Parathyroid adenoma (tissue), 2 donors: ENCODE measurements around the gene ANKRD49.

Experiments used
- H2AFZ ChIP-seq: fragments of 300-600 bp; sonication (generic); one replicate; pipeline ENCODE4 v1.7.0; 2017; ENCODE audit warnings: antibody characterized with exemption, mild to moderate bottlenecking
- H3K27ac ChIP-seq: fragments of 300-600 bp; sonication (generic); one replicate; pipeline ENCODE4 v1.7.0; 2017
- H3K27me3 ChIP-seq: fragments of 300-600 bp; sonication (generic); one replicate; pipeline ENCODE4 v1.7.0; 2017; ENCODE audit warnings: low read length; ENCODE audit not compliant: control insufficient read depth, insufficient read depth
- H3K36me3 ChIP-seq: fragments of 300-600 bp; sonication (generic); one replicate; pipeline ENCODE4 v1.7.0; 2017; ENCODE audit warnings: low read length; ENCODE audit not compliant: control insufficient read depth, insufficient read depth
- H3K4me1 ChIP-seq: fragments of 300-600 bp; sonication (generic); one replicate; pipeline ENCODE4 v1.7.0; 2017; ENCODE audit warnings: control low read depth
- H3K4me2 ChIP-seq: fragments of 300-600 bp; sonication (generic); one replicate; pipeline ENCODE4 v1.7.0; 2017; ENCODE audit warnings: low read length
- H3K4me3 ChIP-seq: fragments of 300-600 bp; sonication (generic); one replicate; pipeline ENCODE4 v1.7.0; 2017; ENCODE audit warnings: low read depth, low read length
- H3K79me2 ChIP-seq: fragments of 300-600 bp; sonication (generic); one replicate; pipeline ENCODE4 v1.7.0; 2017; ENCODE audit warnings: control low read depth
- H3K9ac ChIP-seq: fragments of 300-600 bp; sonication (generic); one replicate; pipeline ENCODE4 v1.7.0; 2017; ENCODE audit warnings: mild to moderate bottlenecking
- H3K9me3 ChIP-seq: fragments of 300-600 bp; sonication (generic); one replicate; pipeline ENCODE4 v1.7.0; 2017; ENCODE audit warnings: low read length; ENCODE audit not compliant: control insufficient read depth
- CTCF ChIP-seq: fragments of 300-600 bp; sonication (generic); IDR thresholded peaks from one replicate; pipeline ENCODE4 v1.7.0; 2017; ENCODE audit warnings: antibody characterized with exemption, mild to moderate bottlenecking
- donor health status: primary hyperparathyroidism.

ANKRD49 gene

GRCh38 chr11:94545264-94546161 is 51.7 kb downstream of the ANKRD49 start:
- H3K27ac ChIP-seq = no peak overlapping the region
- H3K79me2 ChIP-seq = no peaks in the 10 kb centered on the region
- H3K9me3 ChIP-seq = no peaks in the 10 kb centered on the region
- H3K4me2 ChIP-seq = peak overlapping the region; percentile 70
- no peak overlapping the region for H2AFZ ChIP-seq
- peak overlapping the region; percentile 11 for H3K4me3 ChIP-seq
- TF ChIP-seq CTCF = no peak
- no peak overlapping the region for H3K9ac ChIP-seq
- no peaks in the 10 kb centered on the region for H3K36me3 ChIP-seq
- no peaks in the 10 kb centered on the region for H3K4me1 ChIP-seq
- H3K27me3 ChIP-seq = no peaks in the 10 kb centered on the region

GRCh38 chr11:94546162-94546470 is 52.3 kb downstream of the ANKRD49 start:
- no peak overlapping the region for H3K27ac ChIP-seq
- H3K36me3 ChIP-seq = no peaks in the 10 kb centered on the region
- no peak overlapping the region for H3K4me2 ChIP-seq
- H3K9me3 ChIP-seq = no peaks in the 10 kb centered on the region
- H3K4me3 ChIP-seq = no peak overlapping the region
- no peak for TF ChIP-seq CTCF
- no peaks in the 10 kb centered on the region for H3K79me2 ChIP-seq
- H3K27me3 ChIP-seq = no peaks in the 10 kb centered on the region
- H3K9ac ChIP-seq = no peak overlapping the region
- H2AFZ ChIP-seq = no peak overlapping the region
- H3K4me1 ChIP-seq = no peaks in the 10 kb centered on the region

- Histone ChIP-seq H3K27ac (no peak overlapping the region), H2AFZ (no peak overlapping the region), H3K36me3 (no peaks in the 10 kb centered on the region), H3K27me3 (no peaks in the 10 kb centered on the region), H3K9me3 (no peaks in the 10 kb centered on the region), H3K79me2 (no peaks in the 10 kb centered on the region), H3K9ac (no peak overlapping the region), H3K4me3 (no peak overlapping the region), H3K4me2 (no peak overlapping the region), H3K4me1 (no peaks in the 10 kb centered on the region)
- no peak for TF ChIP-seq CTCF
Measured at GRCh38 chr11:94546886-94547285, 53.1 kb downstream of the ANKRD49 start.

GRCh38 chr11:94549146-94549545 is 55.4 kb downstream of the ANKRD49 start:
- no peak overlapping the region for H3K27ac ChIP-seq
- no peak overlapping the region for H2AFZ ChIP-seq
- H3K9me3 ChIP-seq = no peaks in the 10 kb centered on the region
- H3K4me2 ChIP-seq = no peak overlapping the region
- no peaks in the 10 kb centered on the region for H3K4me1 ChIP-seq
- no peaks in the 10 kb centered on the region for H3K27me3 ChIP-seq
- H3K4me3 ChIP-seq = no peak overlapping the region
- H3K9ac ChIP-seq = no peak overlapping the region
- H3K79me2 ChIP-seq = no peaks in the 10 kb centered on the region
- no peak for TF ChIP-seq CTCF
- H3K36me3 ChIP-seq = no peaks in the 10 kb centered on the region
